Mesenchymal stem cell (in vitro differentiated cells and primary cell): ENCODE results near the gene RUFY2.

Experiments
- DNase-seq: peaks from one replicate; pipeline ENCODE4 v3.0.0-alpha.2; 2013
- H2AFZ ChIP-seq: one replicate; pipeline ENCODE4 v1.6.1; 2013; ENCODE audit warnings: low read depth, mild to moderate bottlenecking, control low read depth, inconsistent platforms, low read length, moderate library complexity
- H2AK5ac ChIP-seq: 2 replicates; pipeline ENCODE4 v1.6.1; 2013; ENCODE audit warnings: low read length, moderate library complexity, mild to moderate bottlenecking, inconsistent platforms; ENCODE audit not compliant: severe bottlenecking
- H2BK120ac ChIP-seq: one replicate; pipeline ENCODE4 v1.6.1; 2013; ENCODE audit warnings: low read depth, mild to moderate bottlenecking, inconsistent platforms, low read length, moderate library complexity
- H2BK12ac ChIP-seq, 2 experiments: one replicate each; pipeline ENCODE4 v1.6.1; 2013; ENCODE audit warnings: inconsistent platforms in 2 of 2, low read length in 2 of 2, mild to moderate bottlenecking in 2 of 2, moderate library complexity in 2 of 2, control low read depth in 1 of 2
- H2BK15ac ChIP-seq: one replicate; pipeline ENCODE4 v1.6.1; 2013; ENCODE audit warnings: mild to moderate bottlenecking, low read depth, inconsistent platforms; ENCODE audit not compliant: poor library complexity, severe bottlenecking
- H2BK5ac ChIP-seq: 2 replicates; pipeline ENCODE4 v1.6.1; 2013; ENCODE audit warnings: low read depth, mild to moderate bottlenecking, low read length, control low read depth, inconsistent platforms; ENCODE audit not compliant: poor library complexity, severe bottlenecking
- H3K14ac ChIP-seq, 2 experiments: one replicate each; pipeline ENCODE4 v1.6.1; 2013; ENCODE audit warnings: inconsistent platforms in 2 of 2, low read length in 2 of 2, control low read depth in 1 of 2, mild to moderate bottlenecking in 1 of 2, moderate library complexity in 1 of 2
- H3K18ac ChIP-seq, 2 experiments: one replicate each; pipeline ENCODE4 v1.6.1; 2013; ENCODE audit warnings: inconsistent platforms in 2 of 2, low read length in 2 of 2, control low read depth in 1 of 2, low read depth in 1 of 2, mild to moderate bottlenecking in 1 of 2
- H3K23ac ChIP-seq, 2 experiments: one replicate each; pipeline ENCODE4 v1.6.1; 2013; ENCODE audit warnings: inconsistent platforms in 2 of 2, low read length in 2 of 2, mild to moderate bottlenecking in 2 of 2, moderate library complexity in 2 of 2, control low read depth in 1 of 2
- H3K27ac ChIP-seq: 2 replicates; pipeline ENCODE4 v1.5.1; 2013; ENCODE audit warnings: mild to moderate bottlenecking, moderate library complexity, low read length, control low read depth, inconsistent platforms; ENCODE audit not compliant: poor library complexity, severe bottlenecking
- H3K27me3 ChIP-seq, 2 experiments: 2 replicates each; pipeline versions ENCODE4 v1.6.1 to v1.7.0; 2013; ENCODE audit warnings: low read length in 2 of 2, mild to moderate bottlenecking in 2 of 2, moderate library complexity in 2 of 2, control low read depth in 1 of 2, inconsistent platforms in 1 of 2; ENCODE audit not compliant: control insufficient read depth in 1 of 2, insufficient read depth in 1 of 2
- H3K36me3 ChIP-seq, 2 experiments: 2 replicates each; pipeline versions ENCODE4 v1.6.1 to v1.7.0; 2013; ENCODE audit warnings: low read length in 2 of 2, control low read depth in 1 of 2, inconsistent platforms in 1 of 2, low read depth in 1 of 2, mild to moderate bottlenecking in 1 of 2; ENCODE audit not compliant: insufficient read depth in 2 of 2, control insufficient read depth in 1 of 2
- H3K4ac ChIP-seq, 2 experiments: one replicate each; pipeline ENCODE4 v1.6.1; 2013; ENCODE audit warnings: inconsistent platforms in 2 of 2, low read length in 2 of 2, mild to moderate bottlenecking in 2 of 2, moderate library complexity in 2 of 2, control low read depth in 1 of 2, low read depth in 1 of 2
- H3K4me1 ChIP-seq: 2 replicates; pipeline ENCODE4 v1.6.1; 2013; ENCODE audit warnings: low read depth, low read length, control low read depth; ENCODE audit not compliant: control insufficient read depth, insufficient read depth
- H3K4me2 ChIP-seq: 2 replicates; pipeline ENCODE4 v1.6.1; 2013; ENCODE audit warnings: low read length, mild to moderate bottlenecking, inconsistent platforms; ENCODE audit not compliant: poor library complexity, severe bottlenecking
- H3K4me3 ChIP-seq, 2 experiments: 2 replicates each; pipeline versions ENCODE4 v1.5.1 to v1.7.0; 2013; ENCODE audit warnings: low read length in 2 of 2, mild to moderate bottlenecking in 2 of 2, control low read depth in 1 of 2, low read depth in 1 of 2; ENCODE audit not compliant: insufficient read depth in 1 of 2
- H3K79me1 ChIP-seq: replicated peaks from 2 replicates; pipeline ENCODE4 v1.6.1; 2013; ENCODE audit warnings: mild to moderate bottlenecking, control low read depth, low read length, inconsistent platforms; ENCODE audit not compliant: poor library complexity, severe bottlenecking
- H3K9ac ChIP-seq: 2 replicates; pipeline ENCODE4 v1.7.0; 2013; ENCODE audit warnings: mild to moderate bottlenecking, low read length, moderate library complexity
- H3K9me3 ChIP-seq: 2 replicates; pipeline ENCODE4 v1.7.0; 2013; ENCODE audit warnings: mild to moderate bottlenecking, low read length; ENCODE audit not compliant: control insufficient read depth
- H4K8ac ChIP-seq: one replicate; pipeline ENCODE4 v1.6.1; 2013; ENCODE audit warnings: inconsistent platforms, mild to moderate bottlenecking, low read length, moderate library complexity
- H4K91ac ChIP-seq: one replicate; pipeline ENCODE4 v1.6.1; 2013; ENCODE audit warnings: mild to moderate bottlenecking, low read length, inconsistent platforms
- WGBS: methylation state at CpG from one replicate; pipeline ENCODE4 v1.1.7; 2013; ENCODE audit warnings: mixed read lengths; 5-methylcytosine and 5-hydroxymethylcytosine counted together

The RUFY2 gene

DNA sequence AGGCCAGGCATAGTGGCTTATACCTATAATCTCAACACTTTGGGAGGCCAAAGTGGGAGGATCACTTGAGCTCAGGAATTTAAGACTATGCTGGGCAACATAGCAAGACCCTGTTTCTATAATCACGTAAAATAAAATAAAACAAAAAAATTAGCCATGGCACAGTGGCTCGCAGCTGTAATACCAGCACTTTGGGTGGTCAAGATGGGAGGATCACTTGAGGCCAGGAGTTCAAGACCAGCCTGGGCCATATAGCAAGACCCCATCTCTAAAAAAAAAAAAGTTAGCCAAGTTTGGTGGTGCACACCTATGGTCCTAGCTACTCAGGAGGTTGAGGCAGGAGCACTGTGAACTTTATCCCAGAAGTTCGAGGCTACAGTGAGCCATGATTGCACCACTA is 33.8 kb upstream of the RUFY2 start:
- no peak overlapping the region for H3K4ac ChIP-seq
- no peak overlapping the region for H2BK120ac ChIP-seq
- H4K91ac ChIP-seq: no peak overlapping the region
- H3K18ac ChIP-seq: no peak overlapping the region
- H2AK5ac ChIP-seq: no peak overlapping the region
- no peak overlapping the region for H3K4me3 ChIP-seq
- H2BK12ac ChIP-seq: no peak overlapping the region
- H3K9ac ChIP-seq: no peak overlapping the region
- H3K36me3 ChIP-seq: peaks cover 0 to 3% of the 10 kb centered on the region in 2 experiments
- DNase-seq: no peak
- no peak overlapping the region for H2BK15ac ChIP-seq
- H3K27me3 ChIP-seq: no peaks in the 10 kb centered on the region
- no peak overlapping the region for H3K27ac ChIP-seq
- peaks cover 1% of the 10 kb centered on the region for H3K79me1 ChIP-seq
- H4K8ac ChIP-seq: no peak overlapping the region
- no peak overlapping the region for H3K14ac ChIP-seq
- no peak overlapping the region for H2BK5ac ChIP-seq
- H2AFZ ChIP-seq: no peak overlapping the region
- H3K23ac ChIP-seq: no peak overlapping the region
- H3K4me2 ChIP-seq: no peak overlapping the region
- no peaks in the 10 kb centered on the region for H3K4me1 ChIP-seq
- H3K9me3 ChIP-seq: no peaks in the 10 kb centered on the region
- 100% methylated on average over 3 of the region's 3 CpGs for WGBS

DNA sequence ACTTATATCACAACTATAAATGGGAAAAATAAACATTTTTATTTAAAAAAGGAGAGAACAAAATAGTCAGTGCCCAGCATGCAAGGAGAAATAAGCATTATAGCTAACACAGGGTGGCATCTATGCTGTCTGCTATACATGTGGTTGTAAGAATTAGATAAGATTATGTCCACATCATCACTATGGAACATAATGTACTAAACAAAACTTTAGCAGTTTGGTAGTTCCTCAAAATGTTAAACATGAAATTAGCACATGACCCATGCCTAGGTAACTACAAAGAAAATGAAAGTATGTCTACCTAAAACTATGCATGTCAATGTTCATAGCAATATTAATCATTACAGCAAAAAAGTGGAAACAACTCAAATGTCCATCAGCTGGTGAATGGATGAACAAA is 28.7 kb upstream of the RUFY2 start:
- no peak overlapping the region for H2AK5ac ChIP-seq
- no peak overlapping the region for H2BK12ac ChIP-seq
- peaks cover 5% of the 10 kb centered on the region for H3K79me1 ChIP-seq
- DNase-seq: no peak
- H3K36me3 ChIP-seq: peaks cover 0 to 3% of the 10 kb centered on the region in 2 experiments
- H4K8ac ChIP-seq: no peak overlapping the region
- H3K4me3 ChIP-seq: no peak overlapping the region
- H2AFZ ChIP-seq: no peak overlapping the region
- no peaks in the 10 kb centered on the region for H3K27me3 ChIP-seq
- H3K14ac ChIP-seq: no peak overlapping the region
- H3K18ac ChIP-seq: no peak overlapping the region
- no peak overlapping the region for H3K23ac ChIP-seq
- H3K27ac ChIP-seq: no peak overlapping the region
- H3K4me2 ChIP-seq: no peak overlapping the region
- H3K4me1 ChIP-seq: peaks cover 3% of the 10 kb centered on the region
- H2BK15ac ChIP-seq: no peak overlapping the region
- H2BK120ac ChIP-seq: no peak overlapping the region
- H4K91ac ChIP-seq: no peak overlapping the region
- H3K9ac ChIP-seq: no peak overlapping the region
- no peak overlapping the region for H2BK5ac ChIP-seq
- no peaks in the 10 kb centered on the region for H3K9me3 ChIP-seq
- no peak overlapping the region for H3K4ac ChIP-seq

DNA sequence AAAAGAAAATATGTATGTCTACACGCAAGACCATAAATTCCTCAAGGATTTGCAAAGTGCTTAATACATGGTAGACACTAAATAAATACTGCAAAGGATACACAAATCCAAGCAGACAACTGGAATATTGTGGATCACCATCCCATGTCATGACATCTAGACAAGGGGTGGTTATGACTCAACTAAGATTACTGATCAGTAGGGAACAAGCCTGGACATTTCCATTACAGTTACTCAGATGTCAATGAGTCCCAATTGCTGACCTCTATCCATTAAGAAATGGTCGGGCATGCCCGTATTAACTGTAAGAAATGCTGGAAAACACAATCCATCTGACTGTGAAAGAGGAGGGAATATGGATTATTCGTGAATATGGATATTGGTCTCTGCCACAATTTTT is 27.6 kb upstream of the RUFY2 start:
- H2BK15ac ChIP-seq: no peak overlapping the region
- H3K9ac ChIP-seq: no peak overlapping the region
- no peak overlapping the region for H3K4me3 ChIP-seq
- peaks cover 3% of the 10 kb centered on the region for H3K4me1 ChIP-seq
- no peak overlapping the region for H3K4ac ChIP-seq
- no peak overlapping the region for H2BK5ac ChIP-seq
- no peaks in the 10 kb centered on the region for H3K9me3 ChIP-seq
- no peak overlapping the region for H2BK120ac ChIP-seq
- no peak overlapping the region for H4K8ac ChIP-seq
- no peak overlapping the region for H2AK5ac ChIP-seq
- no peak overlapping the region for H3K18ac ChIP-seq
- H2AFZ ChIP-seq: no peak overlapping the region
- H4K91ac ChIP-seq: no peak overlapping the region
- 96% methylated on average over 3 of the region's 4 CpGs for WGBS
- no peak overlapping the region for H3K14ac ChIP-seq
- peaks cover 0 to 3% of the 10 kb centered on the region in 2 experiments for H3K36me3 ChIP-seq
- DNase-seq: peak; percentile 20
- H3K23ac ChIP-seq: no peak overlapping the region
- no peak overlapping the region for H3K27ac ChIP-seq
- H2BK12ac ChIP-seq: no peak overlapping the region
- no peaks in the 10 kb centered on the region for H3K27me3 ChIP-seq
- peaks cover 4% of the 10 kb centered on the region for H3K79me1 ChIP-seq
- H3K4me2 ChIP-seq: no peak overlapping the region

DNA sequence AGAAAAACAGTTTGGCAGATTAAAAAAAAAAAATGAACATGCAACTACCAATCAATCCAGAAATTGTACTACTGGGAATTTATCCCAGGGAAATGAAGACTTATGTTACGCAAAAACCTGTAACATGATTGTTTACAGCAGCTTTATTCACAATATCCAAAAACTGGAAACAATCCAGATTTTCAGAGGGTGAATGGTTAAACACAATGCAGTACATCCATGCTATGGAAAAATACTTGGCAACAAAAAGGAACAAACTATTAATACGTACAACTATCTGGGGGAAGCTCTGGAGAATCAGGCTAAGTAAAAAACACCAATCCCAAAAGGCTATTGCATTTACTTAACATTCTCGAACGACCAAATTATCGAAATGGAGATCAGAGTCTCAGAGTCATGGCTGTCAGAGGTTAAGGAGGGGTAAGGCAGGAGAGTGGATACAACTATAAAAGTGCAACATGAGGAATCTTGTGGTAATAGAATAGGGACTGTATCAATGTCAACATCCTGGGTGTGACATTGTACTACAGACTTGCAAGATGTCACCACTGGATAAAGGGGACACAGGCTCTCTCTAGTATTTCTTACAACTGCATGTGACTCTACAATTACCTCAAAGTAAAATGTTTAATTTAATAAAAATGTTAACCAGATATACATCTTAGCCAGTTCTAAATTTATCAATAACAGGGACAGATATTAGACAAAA is 21.5 kb upstream of the RUFY2 start:
- 95% methylated on average over 5 of the region's 5 CpGs for WGBS
- H2AK5ac ChIP-seq: no peak overlapping the region

More for the DNA sequence above, 21.5 kb upstream of the RUFY2 start:
- Histone ChIP-seq H3K18ac (no peak overlapping the region), H3K23ac (no peak overlapping the region), H2AFZ (no peak overlapping the region), H2BK120ac (no peak overlapping the region), H2BK5ac (no peak overlapping the region), H3K9ac (no peak overlapping the region), H3K4me1 (no peaks in the 10 kb centered on the region), H3K9me3 (no peaks in the 10 kb centered on the region), H4K91ac (no peak overlapping the region), H2BK12ac (no peak overlapping the region), H3K79me1 (peaks cover 7% of the 10 kb centered on the region), H3K27me3 (no peaks in the 10 kb centered on the region), H2BK15ac (no peak overlapping the region), H3K36me3 (peaks cover 6% of the 10 kb centered on the region in 2 experiments), H4K8ac (no peak overlapping the region), H3K4ac (no peak overlapping the region), H3K4me2 (no peak overlapping the region), H3K27ac (no peak overlapping the region), H3K4me3 (no peak overlapping the region), H3K14ac (no peak overlapping the region)
- DNase-seq: no peak
